Epithelial cell of esophagus (primary cell): ENCODE results near the gene CAMLG.

Experiments
- DNase-seq: peaks from one replicate; pipeline ENCODE4 v3.0.0; 2010; ENCODE audit warnings: low read depth
- H3K4me3 ChIP-seq: 2 replicates; pipeline ENCODE4 v1.5.1; 2011; ENCODE audit warnings: mild to moderate bottlenecking, low read length, control low read depth
- CTCF ChIP-seq: IDR thresholded peaks from 2 replicates; pipeline ENCODE4 v1.5.1; 2011; ENCODE audit warnings: low read depth, mild to moderate bottlenecking, low read length, control low read depth, inconsistent platforms; ENCODE audit not compliant: insufficient read depth; ENCODE audit errors: missing control alignments

CAMLG gene

GRCh38 chr5:134794082-134794481 lies 55.7 kb downstream of the CAMLG start:
- H3K4me3 ChIP-seq: no peak overlapping the region
- no peak for TF ChIP-seq CTCF
- peak; percentile 43 for DNase-seq

- H3K4me3 ChIP-seq: no peak overlapping the region
- no peak for DNase-seq
- TF ChIP-seq CTCF: no peak
Measured at GRCh38 chr5:134794819-134795218, 56.5 kb downstream of the CAMLG start.

- DNase-seq: no peak
- no peak overlapping the region for H3K4me3 ChIP-seq
- TF ChIP-seq CTCF: no peak
Measured at GRCh38 chr5:134798468-134798867, 60.1 kb downstream of the CAMLG start.
